Vagina (tissue), 2 donors: ENCODE data around the gene RUFY2. TPM values are rescaled to one million over a fixed set of nuclear protein-coding genes. Genes with fewer than 3 reads are reported as not detected.

Experiments used
- DNase-seq, 2 donors: peaks; one replicate each; pipeline ENCODE4 v3.0.0-alpha.2; 2017; ENCODE audit errors: extremely low spot score in 2 of 2
- H3K27ac ChIP-seq: fragments of 200-600 bp; sonication (generic); one replicate; pipeline ENCODE4 v1.5.1; 2019
- H3K27me3 ChIP-seq: fragments of 200-600 bp; sonication (generic); one replicate; pipeline ENCODE4 v1.5.1; 2019
- H3K36me3 ChIP-seq, 2 donors: fragments of 200-600 bp; sonication (generic); one replicate each; pipeline ENCODE4 v1.5.1; 2017 to 2019
- H3K4me1 ChIP-seq: fragments of 200-600 bp; sonication (generic); one replicate; pipeline ENCODE4 v1.5.1; 2019
- H3K4me3 ChIP-seq, 2 donors: fragments of 200-600 bp; sonication (generic); 1 replicate in 1 of 2; 2 replicates in 1 of 2; pipeline ENCODE4 v1.5.1; 2016 to 2019
- H3K9me3 ChIP-seq: fragments of 200-600 bp; sonication (generic); one replicate; pipeline ENCODE4 v1.5.1; 2019
- CTCF ChIP-seq, 3 experiments: fragments of 450-650 bp in 2 of 3; fragments of 200-600 bp in 1 of 3; sonication (generic) in 1 of 3; IDR thresholded peaks; one replicate each; pipeline ENCODE4 v1.5.1; 2017 to 2019; ENCODE audit warnings: antibody characterized with exemption in 3 of 3, mild to moderate bottlenecking in 2 of 3, moderate library complexity in 2 of 3
- POLR2A ChIP-seq, 2 donors: fragments of 450-650 bp; IDR thresholded peaks; one replicate each; pipeline ENCODE4 v1.6.1; 2017; ENCODE audit warnings: antibody characterized with exemption in 2 of 2, mild to moderate bottlenecking in 2 of 2, moderate library complexity in 2 of 2
- POLR2AphosphoS5 ChIP-seq, 2 donors: sonication (generic); formaldehyde crosslinking; IDR thresholded peaks; one replicate each; pipeline ENCODE4 v1.9.0; 2017; ENCODE audit warnings: antibody characterized with exemption in 2 of 2, mild to moderate bottlenecking in 2 of 2, low read depth in 1 of 2; ENCODE audit not compliant: insufficient read depth in 1 of 2
- intact Hi-C: fragments of 100-400 bp; cut with DNase I; formaldehyde crosslinking; loops from one replicate; pipeline ENCODE4 v1.15.1; 2023
- total RNA-seq: library from RNA; depleted of rRNA; stranded (reverse); fragments of >200 nt; gene quantifications from one replicate; pipeline ENCODE4 v1.2.3, GENCODE V29; 2016

The RUFY2 gene
- total RNA-seq, 1 donor from 2014 or later, result 24.8 TPM

GRCh38 chr10:68397005-68397404 lies 10.1 kb downstream of the RUFY2 start:
- intact Hi-C loops, result no loop called here
- no peaks in the 10 kb centered on the region for H3K9me3 ChIP-seq
- H3K36me3 ChIP-seq, result peaks cover 0 to 48% of the 10 kb centered on the region in 2 donors
- no peak for TF ChIP-seq CTCF (IDR thresholded peaks at IDR 0.05)
- TF ChIP-seq POLR2AphosphoS5 (IDR thresholded peaks at IDR 0.05; ENCODE audit: insufficient read depth in 1 of 2, low read depth in 1 of 2), result no peak
- no peak for TF ChIP-seq POLR2A (IDR thresholded peaks at IDR 0.05)
- no peaks in the 10 kb centered on the region for H3K27me3 ChIP-seq
- H3K4me1 ChIP-seq, result peaks cover 3% of the 10 kb centered on the region
- DNase-seq, result no peak
- H3K27ac ChIP-seq, result no peak overlapping the region
- no peak overlapping the region for H3K4me3 ChIP-seq

GRCh38 chr10:68385740-68386139 lies 21.3 kb downstream of the RUFY2 start:
- H3K27me3 ChIP-seq, result no peaks in the 10 kb centered on the region
- peaks cover 0 to 72% of the 10 kb centered on the region in 2 donors for H3K36me3 ChIP-seq
- no peak for DNase-seq
- no peaks in the 10 kb centered on the region for H3K4me1 ChIP-seq
- intact Hi-C loops, result no loop called here
- no peaks in the 10 kb centered on the region for H3K9me3 ChIP-seq
- no peak for TF ChIP-seq POLR2A (IDR thresholded peaks at IDR 0.05)
- TF ChIP-seq POLR2AphosphoS5 (IDR thresholded peaks at IDR 0.05; ENCODE audit: insufficient read depth in 1 of 2, low read depth in 1 of 2), result no peak
- TF ChIP-seq CTCF (IDR thresholded peaks at IDR 0.05), result no peak
- no peak overlapping the region for H3K4me3 ChIP-seq
- no peak overlapping the region for H3K27ac ChIP-seq

GRCh38 chr10:68371604-68372003 lies 35.5 kb downstream of the RUFY2 start:
- DNase-seq, result no peak
- no peaks in the 10 kb centered on the region for H3K27me3 ChIP-seq
- H3K4me3 ChIP-seq, result no peak overlapping the region
- peaks cover 5% of the 10 kb centered on the region for H3K9me3 ChIP-seq
- H3K27ac ChIP-seq, result no peak overlapping the region
- peaks cover 0 to 65% of the 10 kb centered on the region in 2 donors for H3K36me3 ChIP-seq
- intact Hi-C loops, result no loop called here
- TF ChIP-seq POLR2A (IDR thresholded peaks at IDR 0.05) (no peak), CTCF (IDR thresholded peaks at IDR 0.05) (no peak), POLR2AphosphoS5 (IDR thresholded peaks at IDR 0.05; ENCODE audit: insufficient read depth in 1 of 2, low read depth in 1 of 2) (no peak)
- no peaks in the 10 kb centered on the region for H3K4me1 ChIP-seq

GRCh38 chr10:68367121-68367520 lies 40.0 kb downstream of the RUFY2 start:
- intact Hi-C loops, result no loop called here
- DNase-seq, result no peak
- peaks cover 0 to 45% of the 10 kb centered on the region in 2 donors for H3K36me3 ChIP-seq
- no peak overlapping the region for H3K27ac ChIP-seq
- no peak for TF ChIP-seq CTCF (IDR thresholded peaks at IDR 0.05)
- TF ChIP-seq POLR2AphosphoS5 (IDR thresholded peaks at IDR 0.05; ENCODE audit: insufficient read depth in 1 of 2, low read depth in 1 of 2), result no peak
- no peak for TF ChIP-seq POLR2A (IDR thresholded peaks at IDR 0.05)
- no peak overlapping the region for H3K4me3 ChIP-seq
- peaks cover 4% of the 10 kb centered on the region for H3K9me3 ChIP-seq
- no peaks in the 10 kb centered on the region for H3K4me1 ChIP-seq
- H3K27me3 ChIP-seq, result no peaks in the 10 kb centered on the region

GRCh38 chr10:68366600-68366999 lies 40.5 kb downstream of the RUFY2 start:
- H3K4me3 ChIP-seq, result no peak overlapping the region
- H3K27ac ChIP-seq, result no peak overlapping the region
- no peaks in the 10 kb centered on the region for H3K27me3 ChIP-seq
- intact Hi-C loops, result no loop called here
- H3K4me1 ChIP-seq, result no peaks in the 10 kb centered on the region
- TF ChIP-seq POLR2A (IDR thresholded peaks at IDR 0.05) (no peak), CTCF (IDR thresholded peaks at IDR 0.05) (no peak), POLR2AphosphoS5 (IDR thresholded peaks at IDR 0.05; ENCODE audit: insufficient read depth in 1 of 2, low read depth in 1 of 2) (no peak)
- DNase-seq, result no peak
- peaks cover 0 to 39% of the 10 kb centered on the region in 2 donors for H3K36me3 ChIP-seq
- H3K9me3 ChIP-seq, result no peaks in the 10 kb centered on the region
